GM21515 (cell line): ENCODE results near the gene PLAGL2.
"Not testable (repeated sequence)": the region's sequence is repeated elsewhere in the genome, so short reads cannot be mapped to it uniquely, and the experiment has no call there.

ENCODE experiments used
- ATAC-seq: cut with Tn5 transposase; IDR thresholded peaks from one replicate; pipeline ENCODE4 v1.9.1; 2021; ENCODE audit not compliant: unreplicated experiment

Gene PLAGL2

DNA sequence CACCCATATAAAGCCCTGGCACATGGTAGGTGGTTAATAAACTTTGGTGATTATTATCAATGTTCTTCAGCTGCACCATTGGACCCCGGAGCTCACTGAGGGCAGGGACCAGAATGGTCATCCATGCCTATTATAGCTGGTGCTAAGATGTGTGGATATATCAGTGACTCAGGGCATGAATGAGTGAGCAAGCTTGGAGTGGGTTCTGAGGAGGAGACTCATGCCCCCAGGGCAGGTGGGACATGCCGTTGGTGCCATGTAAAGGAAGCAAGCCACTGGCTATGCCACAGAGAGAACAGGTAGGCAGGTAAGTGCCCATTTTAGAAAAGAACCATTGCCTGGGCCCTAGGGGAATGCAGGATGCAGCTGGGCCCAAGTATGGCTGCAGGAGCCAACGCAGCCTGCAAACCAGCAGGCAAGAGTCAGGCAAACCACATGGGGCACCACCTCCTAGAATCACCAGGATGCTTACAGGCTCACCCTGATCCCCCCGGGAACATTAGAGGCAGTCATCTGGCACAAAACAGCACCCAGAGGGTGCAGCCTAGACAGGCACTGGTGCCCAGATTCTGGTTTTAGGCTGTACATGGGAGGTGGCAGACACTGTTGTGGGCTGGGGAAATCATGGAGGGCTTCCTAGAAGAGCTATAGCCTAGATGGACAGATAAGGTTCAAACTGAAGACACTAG is 23.5 kb downstream of the PLAGL2 start:
- ATAC-seq: no peak

GRCh38 chr20:32181606-32182005 is 25.9 kb downstream of the PLAGL2 start:
- no peak for ATAC-seq

DNA sequence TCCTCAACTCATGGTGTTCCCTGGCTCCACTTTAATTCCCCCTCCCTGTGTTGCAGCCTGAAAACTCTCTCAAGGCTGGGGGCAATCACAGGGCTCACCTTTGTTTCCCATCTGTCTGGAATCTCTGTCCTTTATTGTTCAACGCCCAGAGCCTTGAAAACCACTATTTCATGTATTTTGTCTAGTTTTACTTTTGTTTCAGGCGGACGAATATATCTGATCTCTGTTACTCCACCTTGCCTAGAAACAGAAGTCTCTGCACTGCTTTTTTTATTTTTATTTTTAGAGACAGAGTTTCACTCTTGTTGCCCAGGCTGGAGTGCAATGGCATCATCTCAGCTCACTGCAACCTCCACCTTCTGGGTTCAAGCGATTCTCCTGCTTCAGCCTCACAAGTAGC is 27.6 kb downstream of the PLAGL2 start:
- no peak for ATAC-seq

DNA sequence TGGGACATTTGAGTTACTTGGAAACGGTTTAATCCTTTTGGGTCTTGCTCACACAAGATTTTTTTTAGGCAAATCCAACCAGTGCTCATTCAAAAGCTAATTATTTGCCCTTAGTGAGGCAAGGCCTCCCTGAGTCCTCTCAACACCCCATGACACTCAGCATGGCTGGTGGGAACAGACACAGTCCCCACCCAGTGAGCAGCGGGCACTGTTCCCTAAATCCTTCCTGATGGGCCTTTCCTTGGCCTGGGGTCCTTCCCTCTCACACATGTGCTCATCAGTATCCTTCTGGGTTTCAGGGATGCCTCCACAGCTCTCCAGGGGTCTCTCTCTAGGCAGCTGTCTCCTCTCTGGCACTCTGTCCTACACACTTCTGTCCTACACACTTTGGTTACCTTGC is 28.0 kb downstream of the PLAGL2 start:
- no peak for ATAC-seq

GRCh38 chr20:32177696-32178095 is 29.8 kb downstream of the PLAGL2 start:
- ATAC-seq: not testable (repeated sequence)

DNA sequence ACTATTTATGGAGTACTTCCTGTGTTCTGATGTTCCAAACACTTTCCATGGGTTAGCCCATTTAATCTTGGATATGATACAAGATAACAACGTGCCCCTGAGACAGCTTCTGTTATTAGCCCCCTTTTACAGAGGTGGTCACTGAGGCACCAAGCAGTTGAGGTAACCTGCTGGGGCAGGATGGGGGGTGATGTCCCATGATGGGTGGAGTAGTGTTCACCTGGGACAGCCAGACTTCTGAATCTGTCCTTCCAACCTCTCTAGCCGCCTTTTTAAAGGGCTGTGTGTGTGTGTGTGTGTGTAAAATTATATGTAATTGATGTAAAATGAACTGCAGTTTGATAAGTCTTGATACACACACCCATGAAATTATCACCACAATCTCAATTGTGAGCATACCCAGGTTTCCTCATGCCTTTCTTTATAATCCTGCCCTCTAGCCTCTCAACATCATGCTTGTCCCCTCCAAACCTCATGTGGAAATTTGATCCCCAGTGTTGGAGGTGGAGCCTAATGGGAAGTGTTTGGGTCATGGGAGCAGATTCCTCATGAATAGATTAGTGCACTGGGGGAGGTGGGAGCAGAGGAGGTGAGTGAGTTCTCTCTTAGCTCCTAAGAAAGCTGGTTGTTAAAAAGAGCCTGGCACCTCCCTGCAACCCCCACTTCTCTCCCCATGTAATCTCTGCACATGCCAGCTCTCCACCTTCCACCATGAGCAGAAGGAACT is 39.2 kb downstream of the PLAGL2 start:
- ATAC-seq: no peak

GRCh38 chr20:32167552-32167951 is 40.0 kb downstream of the PLAGL2 start:
- no peak for ATAC-seq

DNA sequence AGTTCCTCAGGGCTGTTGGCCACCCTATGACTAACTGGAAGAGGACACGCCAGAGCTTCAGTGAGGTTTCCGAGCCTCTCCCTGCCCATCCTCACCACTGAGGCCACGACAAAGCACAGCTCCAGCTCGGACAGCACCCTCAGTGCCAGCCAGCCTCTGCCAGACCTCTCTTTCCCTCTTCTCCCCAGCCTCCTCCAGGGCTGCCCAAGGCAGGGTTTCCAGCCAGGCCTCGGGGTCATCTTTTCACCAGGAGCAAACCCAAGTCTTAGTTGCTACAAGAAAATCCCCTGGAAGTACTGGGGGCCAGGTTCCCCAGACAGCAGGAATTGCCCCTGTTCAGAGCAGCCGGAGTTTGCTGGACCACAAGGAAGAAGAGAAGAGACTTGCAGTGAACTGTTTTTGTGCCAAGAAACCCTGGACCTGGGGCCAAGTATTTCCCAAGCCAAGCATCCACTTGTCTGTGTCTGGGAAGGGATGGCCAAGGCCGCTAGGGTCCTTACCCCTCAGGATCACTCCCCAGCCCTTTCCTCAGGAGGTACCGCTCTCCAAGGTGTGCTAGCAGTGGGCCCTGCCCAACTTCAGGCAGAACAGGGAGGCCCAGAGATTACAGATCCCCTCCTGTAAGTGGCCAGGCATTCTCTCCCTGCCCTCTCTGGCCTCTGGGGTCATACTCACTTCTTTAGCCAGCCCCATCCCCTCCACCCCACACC is 41.6 kb downstream of the PLAGL2 start:
- ATAC-seq: no peak

- ATAC-seq: no peak
These were observed 42.4 kb downstream of the PLAGL2 start for GRCh38 chr20:32164984-32165735.

GRCh38 chr20:32163951-32164350 is 43.6 kb downstream of the PLAGL2 start:
- no peak for ATAC-seq

- ATAC-seq: no peak
These were observed 45.2 kb downstream of the PLAGL2 start for GRCh38 chr20:32162351-32162750.

GRCh38 chr20:32160341-32160740 is 47.2 kb downstream of the PLAGL2 start:
- no peak for ATAC-seq

- no peak for ATAC-seq
These were observed 47.7 kb downstream of the PLAGL2 start for GRCh38 chr20:32159766-32160221.

GRCh38 chr20:32158943-32159660 is 48.4 kb downstream of the PLAGL2 start:
- no peak for ATAC-seq

- ATAC-seq: no peak
These were observed 49.2 kb downstream of the PLAGL2 start for GRCh38 chr20:32158351-32158750.

DNA sequence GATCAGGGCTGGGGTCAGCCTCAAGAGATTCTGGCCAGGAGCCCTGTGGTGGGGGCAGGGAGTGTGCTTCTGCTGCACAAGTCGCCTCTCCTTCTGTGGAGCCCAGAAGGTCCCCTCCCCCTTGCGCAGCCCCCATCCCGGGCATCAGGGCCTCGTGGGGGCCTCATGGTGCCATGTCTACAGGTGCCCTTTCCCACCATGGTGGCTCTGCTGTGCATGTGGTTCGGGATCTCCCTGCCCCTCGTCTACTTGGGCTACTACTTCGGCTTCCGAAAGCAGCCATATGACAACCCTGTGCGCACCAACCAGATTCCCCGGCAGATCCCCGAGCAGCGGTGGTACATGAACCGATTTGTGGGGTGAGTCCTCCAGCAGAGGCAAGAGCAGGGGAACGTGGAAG is 49.9 kb downstream of the PLAGL2 start:
- no peak for ATAC-seq

DNA sequence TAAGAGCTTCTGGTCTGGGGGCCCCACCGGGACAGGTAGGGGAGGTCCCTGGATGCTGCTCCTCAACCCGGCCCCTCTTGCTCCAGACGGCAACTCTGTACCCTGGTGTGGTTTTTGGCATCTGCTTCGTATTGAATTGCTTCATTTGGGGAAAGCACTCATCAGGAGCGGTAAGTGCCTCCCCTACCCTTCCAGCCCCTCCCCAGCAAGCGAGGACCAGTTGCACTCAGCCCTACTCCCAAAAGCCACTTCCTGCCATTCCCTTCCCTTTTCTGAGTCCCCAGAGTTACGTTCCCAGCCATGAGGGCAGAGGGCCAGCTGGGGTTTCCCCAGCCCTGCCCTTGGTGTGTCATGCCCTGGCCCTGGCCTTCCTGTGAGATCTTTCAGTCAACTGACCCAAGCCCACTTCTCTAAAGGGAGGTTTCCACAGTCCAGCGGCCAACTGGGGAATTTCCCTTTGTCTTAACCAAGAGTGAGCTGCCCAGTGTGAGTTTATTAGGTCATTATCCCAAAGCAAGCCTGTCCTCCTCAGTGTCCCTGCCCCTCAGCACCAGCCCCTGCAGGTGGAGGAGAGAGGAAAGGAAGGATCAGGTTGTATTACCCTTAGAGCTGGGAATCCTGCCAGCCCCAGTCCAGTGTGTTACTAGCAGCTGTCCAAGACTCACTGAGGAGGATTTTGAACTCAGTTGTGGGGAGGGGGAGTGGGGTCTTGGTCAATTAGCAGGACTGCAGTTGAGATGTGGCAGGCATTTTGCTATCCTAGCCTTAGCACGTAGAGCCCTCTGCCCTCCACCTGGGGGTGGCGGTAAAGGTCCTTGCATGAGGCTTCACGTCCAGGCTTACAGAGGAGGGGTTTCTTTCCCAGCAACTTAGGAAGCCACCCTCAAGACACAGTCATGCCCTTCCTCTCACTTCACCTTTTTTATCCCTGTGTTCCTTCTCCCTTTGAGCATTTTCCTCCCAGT is 52.2 kb downstream of the PLAGL2 start:
- no peak for ATAC-seq

- no peak for ATAC-seq
These were observed 53.8 kb downstream of the PLAGL2 start for GRCh38 chr20:32153771-32154170.

DNA sequence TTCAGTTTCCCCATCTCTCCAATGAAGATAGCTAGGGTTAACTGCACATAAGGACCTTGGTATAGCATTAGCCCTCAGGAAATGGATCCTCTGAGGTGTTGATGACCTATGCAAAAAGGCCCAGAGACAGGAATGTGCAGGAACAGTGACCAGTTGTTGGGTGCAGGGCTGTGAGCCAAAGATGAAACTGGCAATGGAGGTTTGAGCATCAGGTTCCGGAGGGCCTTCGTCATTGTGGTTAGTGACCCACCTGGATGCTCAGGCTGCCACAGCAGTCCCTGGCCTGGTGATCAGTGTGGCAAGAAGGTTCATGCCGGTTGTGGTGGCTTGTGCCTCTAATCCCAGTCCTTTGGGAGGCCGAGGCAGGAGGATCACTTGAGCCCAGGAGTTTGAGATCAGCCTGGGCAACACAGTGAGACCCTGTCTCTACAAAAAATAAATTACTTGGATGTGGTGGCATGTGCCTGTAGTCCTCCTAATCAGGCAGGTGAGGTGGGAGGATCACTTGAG is 54.3 kb downstream of the PLAGL2 start:
- ATAC-seq: no peak
